ENCODE results near the gene MLXIP.

DNA sequence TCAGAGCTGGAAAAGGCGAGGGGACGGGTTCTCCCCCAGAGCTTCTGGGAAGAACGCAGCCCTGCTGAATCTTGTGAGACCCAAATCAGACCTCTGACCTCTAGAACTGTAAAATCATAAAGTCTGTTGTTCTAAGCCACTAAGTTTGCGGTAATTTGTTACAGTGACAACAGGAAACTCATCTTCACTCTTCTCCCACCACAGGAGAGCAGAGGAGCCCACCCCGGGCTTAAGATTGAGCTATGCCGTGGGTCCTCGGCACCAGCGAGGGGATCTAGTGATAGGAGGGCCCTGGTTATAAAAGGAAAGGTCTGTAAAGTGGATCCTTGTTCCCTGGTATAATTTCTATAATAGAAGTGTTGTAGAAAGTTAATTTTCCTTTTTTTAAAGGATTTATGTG lies 7.6 kb downstream of the MLXIP start:
- TF ChIP-seq POLR2A (IDR thresholded peaks at IDR 0.05; ENCODE audit: control extremely low read depth in 1 of 2, low read depth in 2 of 2, low read length in 2 of 2) (no peak), POLR2AphosphoS5 (IDR thresholded peaks at IDR 0.05; ENCODE audit: low read depth, low read length) (no peak), EGR1 (IDR thresholded peaks at IDR 0.05; ENCODE audit: borderline replicate concordance, low read depth, low read length) (no peak), SIRT6 (IDR thresholded peaks at IDR 0.05; ENCODE audit: low read length) (no peak), SP1 (IDR thresholded peaks at IDR 0.05; ENCODE audit: low read depth, low read length) (no peak), JUN (IDR thresholded peaks at IDR 0.05; ENCODE audit: low read depth, low read length) (no peak), CTCF (IDR thresholded peaks at IDR 0.05; ENCODE audit: control extremely low read depth in 1 of 3, insufficient read depth in 1 of 3, low read depth in 1 of 3, low read length in 3 of 3) (no peak), EZH2 (IDR thresholded peaks at IDR 0.05; ENCODE audit: low read depth, low read length, severe bottlenecking) (no peak), CEBPB (IDR thresholded peaks at IDR 0.05; ENCODE audit: low read depth, low read length) (no peak), CREB1 (IDR thresholded peaks at IDR 0.05) (no peak), TAF1 (IDR thresholded peaks at IDR 0.05; ENCODE audit: low read depth, low read length) (no peak), EP300 (IDR thresholded peaks at IDR 0.05; ENCODE audit: borderline replicate concordance in 1 of 2, low read depth in 2 of 2, low read length in 2 of 2) (no peak), ZNF274 (IDR thresholded peaks at IDR 0.05; ENCODE audit: borderline replicate concordance, extremely low read depth, low read length) (no peak), BACH1 (IDR thresholded peaks at IDR 0.05; ENCODE audit: low read length) (no peak)
